ENCODE measurements around the gene LRIG1.

DNA sequence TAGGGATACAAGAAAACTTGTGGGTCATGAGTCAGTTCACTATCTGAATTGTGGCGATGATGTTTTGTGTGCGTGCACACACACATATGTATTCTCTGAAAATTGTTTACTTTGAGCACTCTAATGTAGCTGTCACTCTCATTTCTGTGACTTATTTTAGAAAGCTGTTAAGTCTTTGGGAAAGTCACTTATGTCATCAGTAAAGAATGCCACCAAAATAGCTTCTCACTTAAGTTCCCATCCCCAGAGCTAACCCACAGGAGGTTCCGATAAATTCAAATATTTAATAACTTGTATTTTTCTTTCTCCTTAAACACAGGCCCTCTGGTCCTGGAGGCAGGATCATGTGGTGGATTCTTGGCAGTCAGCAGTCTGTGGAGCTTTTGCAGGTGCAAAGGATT lies 138.3 kb downstream of the LRIG1 start:
- TF ChIP-seq EZH2 (optimal IDR thresholded peaks at IDR 0.05; ENCODE audit: low read depth, low read length) (no peak), EZH2phosphoT487 (IDR thresholded peaks at IDR 0.05; ENCODE audit: low read length) (no peak)
- TF ChIP-seq, protein P1, sequence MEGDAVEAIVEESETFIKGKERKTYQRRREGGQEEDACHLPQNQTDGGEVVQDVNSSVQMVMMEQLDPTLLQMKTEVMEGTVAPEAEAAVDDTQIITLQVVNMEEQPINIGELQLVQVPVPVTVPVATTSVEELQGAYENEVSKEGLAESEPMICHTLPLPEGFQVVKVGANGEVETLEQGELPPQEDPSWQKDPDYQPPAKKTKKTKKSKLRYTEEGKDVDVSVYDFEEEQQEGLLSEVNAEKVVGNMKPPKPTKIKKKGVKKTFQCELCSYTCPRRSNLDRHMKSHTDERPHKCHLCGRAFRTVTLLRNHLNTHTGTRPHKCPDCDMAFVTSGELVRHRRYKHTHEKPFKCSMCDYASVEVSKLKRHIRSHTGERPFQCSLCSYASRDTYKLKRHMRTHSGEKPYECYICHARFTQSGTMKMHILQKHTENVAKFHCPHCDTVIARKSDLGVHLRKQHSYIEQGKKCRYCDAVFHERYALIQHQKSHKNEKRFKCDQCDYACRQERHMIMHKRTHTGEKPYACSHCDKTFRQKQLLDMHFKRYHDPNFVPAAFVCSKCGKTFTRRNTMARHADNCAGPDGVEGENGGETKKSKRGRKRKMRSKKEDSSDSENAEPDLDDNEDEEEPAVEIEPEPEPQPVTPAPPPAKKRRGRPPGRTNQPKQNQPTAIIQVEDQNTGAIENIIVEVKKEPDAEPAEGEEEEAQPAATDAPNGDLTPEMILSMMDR (IDR thresholded peaks at IDR 0.05; ENCODE audit: low read length): no peak

All from MM.1S (cell line).